ENCODE data around the gene C15orf62. TPM values are rescaled to one million over a fixed set of nuclear protein-coding genes. Genes with fewer than 3 reads are reported as not detected.

The C15orf62 gene
- total RNA-seq, 6 donors from 2014 or later: 0.81 to 4.2 (median 1.4) TPM

DNA sequence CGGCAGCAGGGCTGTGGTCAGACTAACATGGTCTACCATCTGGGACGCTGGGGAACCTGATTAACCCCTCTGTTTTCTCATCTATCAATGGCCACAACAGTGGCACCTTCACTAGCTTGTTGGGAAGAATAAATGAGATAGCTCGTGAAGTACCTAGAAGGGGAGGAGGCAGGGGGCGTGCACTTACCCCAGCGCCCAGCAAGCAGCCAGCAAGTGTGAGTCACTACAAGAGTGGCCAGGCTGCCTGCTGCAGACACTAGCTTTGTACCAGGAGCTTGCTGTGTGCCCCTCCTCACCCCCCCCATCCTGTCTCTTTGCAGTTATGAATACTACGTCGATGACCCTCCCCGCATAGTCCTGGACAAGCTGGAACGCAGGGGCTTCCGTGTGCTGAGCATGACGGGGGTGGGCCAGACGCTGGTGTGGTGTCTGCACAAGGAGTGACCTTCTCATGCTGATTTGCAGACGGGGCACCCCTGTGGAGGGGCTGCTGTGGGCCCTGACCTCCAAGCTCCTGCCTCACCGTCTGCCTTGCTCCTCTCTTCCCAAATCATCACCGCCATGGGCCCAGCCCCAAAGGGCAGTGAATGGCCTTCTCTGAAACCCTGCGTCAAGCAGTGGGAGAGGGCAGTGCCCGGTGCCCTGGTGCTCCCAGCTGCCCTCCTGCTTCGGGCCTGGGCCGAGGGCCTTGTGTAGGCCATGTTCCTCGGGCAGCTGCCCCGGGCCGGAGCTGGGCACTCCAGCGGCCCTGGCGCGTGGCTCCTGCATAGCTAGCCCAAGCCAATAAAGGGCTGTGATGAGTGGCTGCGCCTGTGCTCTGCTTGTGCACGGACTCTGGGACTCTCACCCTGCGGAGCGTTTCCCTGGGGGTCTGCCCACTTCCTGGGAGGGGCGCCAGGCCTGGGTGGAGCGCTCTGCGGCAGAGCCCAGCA lies 2.6 kb upstream of the C15orf62 start:
- Histone ChIP-seq H3K27me3 (no peaks in the 10 kb centered on the region), H3K9me3 (no peaks in the 10 kb centered on the region), H3K36me3 (peaks cover 0 to 39% (median 21%) of the 10 kb centered on the region in 4 donors), H3K4me3 (no peak overlapping the region), H3K4me1 (peaks cover 35 to 77% (median 52%) of the 10 kb centered on the region in 4 donors), H3K27ac (peak overlapping the region in 1 of 4 donors; percentile 32)
- no peak for ATAC-seq (ENCODE audit: low FRiP score in 2 of 2)
- 93 to 95% methylated on average over 16 to 32 of the region's 32 CpGs for WGBS, 2 donors
- peak in 1 of 2 donors; percentile 76 for DNase-seq
- TF ChIP-seq EP300 (IDR thresholded peaks at IDR 0.05): no peak
- TF ChIP-seq, protein P1, sequence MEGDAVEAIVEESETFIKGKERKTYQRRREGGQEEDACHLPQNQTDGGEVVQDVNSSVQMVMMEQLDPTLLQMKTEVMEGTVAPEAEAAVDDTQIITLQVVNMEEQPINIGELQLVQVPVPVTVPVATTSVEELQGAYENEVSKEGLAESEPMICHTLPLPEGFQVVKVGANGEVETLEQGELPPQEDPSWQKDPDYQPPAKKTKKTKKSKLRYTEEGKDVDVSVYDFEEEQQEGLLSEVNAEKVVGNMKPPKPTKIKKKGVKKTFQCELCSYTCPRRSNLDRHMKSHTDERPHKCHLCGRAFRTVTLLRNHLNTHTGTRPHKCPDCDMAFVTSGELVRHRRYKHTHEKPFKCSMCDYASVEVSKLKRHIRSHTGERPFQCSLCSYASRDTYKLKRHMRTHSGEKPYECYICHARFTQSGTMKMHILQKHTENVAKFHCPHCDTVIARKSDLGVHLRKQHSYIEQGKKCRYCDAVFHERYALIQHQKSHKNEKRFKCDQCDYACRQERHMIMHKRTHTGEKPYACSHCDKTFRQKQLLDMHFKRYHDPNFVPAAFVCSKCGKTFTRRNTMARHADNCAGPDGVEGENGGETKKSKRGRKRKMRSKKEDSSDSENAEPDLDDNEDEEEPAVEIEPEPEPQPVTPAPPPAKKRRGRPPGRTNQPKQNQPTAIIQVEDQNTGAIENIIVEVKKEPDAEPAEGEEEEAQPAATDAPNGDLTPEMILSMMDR (IDR thresholded peaks at IDR 0.05): no peak
- no peak for TF ChIP-seq POLR2A (IDR thresholded peaks at IDR 0.05)
- TF ChIP-seq POLR2AphosphoS5 (IDR thresholded peaks at IDR 0.05): no peak

DNA sequence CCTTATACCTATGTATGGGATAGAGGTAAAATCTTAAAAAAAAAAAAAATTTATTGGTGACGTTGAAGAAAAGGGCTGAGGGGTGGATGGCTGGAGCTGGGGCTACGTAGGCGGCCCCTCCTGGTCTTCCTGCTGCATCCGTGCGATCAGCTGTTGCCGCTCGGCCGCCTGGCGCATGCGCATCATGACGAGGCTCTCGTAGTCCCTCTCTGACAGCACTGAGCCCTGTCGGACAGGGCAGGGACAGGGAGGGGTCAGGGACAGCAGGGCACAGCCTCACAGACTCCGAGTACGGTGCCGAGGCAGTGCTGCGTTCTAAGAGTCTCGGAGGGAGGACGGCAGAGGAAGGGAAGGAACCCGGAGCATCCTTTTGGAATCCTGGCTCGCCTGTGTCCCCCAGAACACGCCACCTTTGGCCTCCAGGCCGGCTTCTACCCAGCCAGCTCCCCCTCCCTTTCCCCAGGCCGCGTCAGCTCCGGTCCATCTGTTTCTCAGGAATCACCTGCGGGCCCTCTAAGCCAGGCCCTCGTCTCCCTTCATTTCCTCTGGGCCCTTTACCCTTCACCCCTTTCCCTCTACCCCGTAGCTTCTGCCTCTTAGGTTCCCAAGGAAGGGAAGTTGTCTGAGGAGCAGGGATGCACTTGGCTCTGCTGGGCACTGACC lies 1.8 kb upstream of the C15orf62 start:
- TF ChIP-seq, protein P1 (IDR thresholded peaks at IDR 0.05): no peak
- no peak for TF ChIP-seq EP300 (IDR thresholded peaks at IDR 0.05)
- TF ChIP-seq POLR2AphosphoS5 (IDR thresholded peaks at IDR 0.05): no peak
- TF ChIP-seq POLR2A (IDR thresholded peaks at IDR 0.05): no peak
- Histone ChIP-seq H3K9me3 (no peaks in the 10 kb centered on the region), H3K27ac (peak overlapping the region in 1 of 4 donors; percentile 75), H3K36me3 (peaks cover 0 to 46% (median 25%) of the 10 kb centered on the region in 4 donors), H3K4me1 (peaks cover 31 to 72% (median 49%) of the 10 kb centered on the region in 4 donors), H3K27me3 (no peaks in the 10 kb centered on the region), H3K4me3 (no peak overlapping the region)
- ATAC-seq (ENCODE audit: low FRiP score in 2 of 2): no peak
- DNase-seq: peak in 1 of 2 donors; percentile 80
- 89 to 97% methylated on average over 29 of the region's 29 CpGs for WGBS, 2 donors

DNA sequence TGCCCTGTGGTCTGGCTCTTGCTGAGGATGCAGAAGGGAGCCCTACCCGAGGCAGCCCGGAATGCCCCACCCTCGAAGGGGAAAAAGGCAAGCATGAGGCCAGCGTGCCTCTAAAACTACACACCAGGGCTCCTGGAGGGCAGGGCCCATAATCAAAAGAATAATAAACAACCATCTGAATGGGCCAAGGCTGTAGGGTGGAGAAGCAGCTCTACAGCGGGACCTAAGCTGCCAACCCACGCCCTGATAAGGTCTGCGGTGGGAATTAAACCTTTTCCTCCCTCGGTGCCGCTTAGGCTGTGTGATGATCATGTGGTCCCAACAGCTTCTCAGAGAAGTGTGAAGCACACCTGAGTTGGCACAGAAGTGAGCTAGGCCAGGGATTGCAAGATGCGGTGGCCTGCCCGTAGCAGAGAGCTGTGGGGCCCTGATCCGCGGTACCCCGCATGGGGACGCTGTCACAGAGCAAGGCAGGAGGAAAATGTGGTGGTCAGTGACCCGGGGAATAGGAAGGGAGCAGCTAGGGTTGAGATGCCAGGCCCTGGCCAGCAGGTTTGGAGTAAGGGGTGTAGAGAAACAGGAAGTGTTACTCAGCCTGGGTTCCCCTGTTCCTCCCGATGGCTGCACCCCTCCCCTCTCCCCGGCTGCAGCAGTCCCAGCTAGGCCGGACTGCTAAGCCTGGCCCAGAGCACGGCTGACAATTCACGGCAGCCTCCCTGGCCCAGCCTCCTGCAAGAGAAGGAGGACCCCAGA lies 1.1 kb upstream of the C15orf62 start:
- Histone ChIP-seq H3K27ac (peak overlapping the region; percentile 54 to 81 (median 68)), H3K4me1 (peaks cover 24 to 65% (median 42%) of the 10 kb centered on the region in 4 donors), H3K4me3 (peak overlapping the region in 1 of 4 donors; percentile 16), H3K27me3 (no peaks in the 10 kb centered on the region), H3K36me3 (peaks cover 0 to 53% (median 32%) of the 10 kb centered on the region in 4 donors), H3K9me3 (no peaks in the 10 kb centered on the region)
- WGBS, 2 donors: 65 to 70% methylated on average over 14 to 21 of the region's 21 CpGs
- no peak for TF ChIP-seq POLR2A (IDR thresholded peaks at IDR 0.05)
- TF ChIP-seq, protein P1 (IDR thresholded peaks at IDR 0.05): no peak
- TF ChIP-seq EP300 (IDR thresholded peaks at IDR 0.05): no peak
- no peak for TF ChIP-seq POLR2AphosphoS5 (IDR thresholded peaks at IDR 0.05)
- no peak for ATAC-seq (ENCODE audit: low FRiP score in 2 of 2)
- DNase-seq: no peak

DNA sequence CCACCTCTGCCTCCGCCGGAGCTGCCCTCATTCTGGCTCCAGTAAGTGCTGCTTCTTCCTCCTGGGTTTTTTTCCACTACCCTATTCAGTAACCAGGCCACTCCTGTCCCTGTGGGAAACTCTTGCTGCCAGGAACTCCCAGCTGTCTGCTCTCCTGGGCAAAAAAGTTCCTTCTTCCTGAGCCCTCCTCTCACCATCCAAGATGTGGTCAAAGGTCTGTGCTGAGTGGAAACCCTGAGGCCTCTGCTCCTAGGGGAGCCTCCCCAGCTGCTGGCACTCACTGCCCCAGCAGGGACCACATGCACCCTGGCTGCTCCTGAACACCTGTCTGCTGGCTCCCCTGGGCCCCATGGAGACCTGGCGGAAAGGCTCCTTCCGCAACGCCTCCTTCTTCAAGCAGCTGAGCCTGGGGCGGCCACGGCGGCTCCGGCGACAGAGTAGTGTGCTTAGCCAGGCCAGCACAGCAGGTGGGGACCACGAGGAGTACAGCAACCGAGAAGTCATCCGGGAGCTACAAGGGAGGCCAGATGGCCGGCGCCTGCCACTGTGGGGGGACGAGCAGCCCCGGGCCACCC lies 454 bp downstream of the C15orf62 start:
- TF ChIP-seq, protein P1 (IDR thresholded peaks at IDR 0.05): no peak
- TF ChIP-seq POLR2A (IDR thresholded peaks at IDR 0.05) (no peak), EP300 (IDR thresholded peaks at IDR 0.05) (no peak), POLR2AphosphoS5 (IDR thresholded peaks at IDR 0.05) (no peak)
- peak overlapping the region in 1 of 4 donors; percentile 4 for H3K4me3 ChIP-seq
- no peaks in the 10 kb centered on the region for H3K9me3 ChIP-seq
- peak; percentile 56 to 85 for DNase-seq
- H3K36me3 ChIP-seq: peaks cover 2 to 69% (median 48%) of the 10 kb centered on the region in 4 donors
- 86% methylated on average over 17 of the region's 17 CpGs; no CpG with 5 or more reads in 1 of the 2 donors for WGBS, 2 donors
- H3K4me1 ChIP-seq: peaks cover 15 to 49% (median 32%) of the 10 kb centered on the region in 4 donors
- no peak for ATAC-seq (ENCODE audit: low FRiP score in 2 of 2)
- H3K27ac ChIP-seq: peak overlapping the region; percentile 54 to 81 (median 68)
- no peaks in the 10 kb centered on the region for H3K27me3 ChIP-seq

Measured in upper lobe of left lung (tissue), 6 donors.